ENCODE results near the gene ZNF20. TPM values are rescaled to one million over a fixed set of nuclear protein-coding genes. Genes with fewer than 3 reads are reported as not detected.
A peak's percentile ranks its signal among the peaks of the same experiment; 100 is the strongest.

The ZNF20 gene
- total RNA-seq, 1 experiment from 2014 or later: 8.6 TPM

GRCh38 chr19:12093777-12094176 lies 46.4 kb downstream of the ZNF20 start:
- no peaks in the 10 kb centered on the region for H3K9me2 ChIP-seq (ENCODE audit: insufficient read depth)
- no peak overlapping the region for H3K4me2 ChIP-seq
- BruUV-seq (replicated peaks): no TSS peak
- ChIA-PET CTCF (no interaction called here), POLR2A (ENCODE audit: unreplicated experiment) (no interaction called here)
- H3K27me3 ChIP-seq (ENCODE audit: insufficient read depth, low read depth): peaks cover 14% of the 10 kb centered on the region; the same call in 1 of the 2 replicates
- no peaks in the 10 kb centered on the region for H4K20me1 ChIP-seq (ENCODE audit: insufficient read depth)
- no peak overlapping the region for H2AFZ ChIP-seq
- no peaks in the 10 kb centered on the region for H3K79me2 ChIP-seq (ENCODE audit: low read depth)
- H3K4me3 ChIP-seq: no peak overlapping the region
- H3F3A ChIP-seq (ENCODE audit: insufficient read depth, low read depth): no peaks in the 10 kb centered on the region
- no peak for DNase-seq
- intact Hi-C loops (cut with micrococcal nuclease; ENCODE audit: unreplicated experiment): no loop called here
- no peak for TF ChIP-seq EZH2 (IDR thresholded peaks at IDR 0.05; ENCODE audit: low read depth)
- no peak for TF ChIP-seq CTCF (conservative IDR thresholded peaks at IDR 0.05)
- no peaks in the 10 kb centered on the region for H3K4me1 ChIP-seq (replicated peaks; ENCODE audit: insufficient read depth)
- H3K9me3 ChIP-seq (ENCODE audit: insufficient read depth, low read depth): peaks cover 6% of the 10 kb centered on the region; the same call in 1 of the 2 replicates
- H3K36me3 ChIP-seq (ENCODE audit: low read depth): no peaks in the 10 kb centered on the region
- no peak overlapping the region for H3K27ac ChIP-seq

GRCh38 chr19:12092956-12093355 lies 47.2 kb downstream of the ZNF20 start:
- H2AFZ ChIP-seq: no peak overlapping the region
- H3K9me2 ChIP-seq (ENCODE audit: insufficient read depth): no peaks in the 10 kb centered on the region
- intact Hi-C loops (cut with micrococcal nuclease; ENCODE audit: unreplicated experiment): no loop called here
- BruUV-seq (replicated peaks): no TSS peak
- H3K27me3 ChIP-seq (ENCODE audit: insufficient read depth, low read depth): peaks cover 5% of the 10 kb centered on the region; the same call in 1 of the 2 replicates
- no peaks in the 10 kb centered on the region for H4K20me1 ChIP-seq (ENCODE audit: insufficient read depth)
- H3K79me2 ChIP-seq (ENCODE audit: low read depth): no peaks in the 10 kb centered on the region
- TF ChIP-seq EZH2 (IDR thresholded peaks at IDR 0.05; ENCODE audit: low read depth) (no peak), CTCF (conservative IDR thresholded peaks at IDR 0.05) (no peak)
- H3K36me3 ChIP-seq (ENCODE audit: low read depth): no peaks in the 10 kb centered on the region
- peaks cover 2% of the 10 kb centered on the region; the same call in 1 of the 2 replicates for H3K9me3 ChIP-seq (ENCODE audit: insufficient read depth, low read depth)
- no peak for DNase-seq
- H3K4me1 ChIP-seq (replicated peaks; ENCODE audit: insufficient read depth): no peaks in the 10 kb centered on the region
- POLR2A ChIA-PET (ENCODE audit: unreplicated experiment): no interaction called here
- CTCF ChIA-PET: no interaction called here
- H3K4me3 ChIP-seq: no peak overlapping the region
- H3F3A ChIP-seq (ENCODE audit: insufficient read depth, low read depth): no peaks in the 10 kb centered on the region
- H3K27ac ChIP-seq: no peak overlapping the region
- no peak overlapping the region for H3K4me2 ChIP-seq

GRCh38 chr19:12092065-12092867 lies 47.9 kb downstream of the ZNF20 start:
- POLR2A ChIA-PET (ENCODE audit: unreplicated experiment): no interaction called here

More at GRCh38 chr19:12092065-12092867, 47.9 kb downstream of the ZNF20 start:
- no peaks in the 10 kb centered on the region for H4K20me1 ChIP-seq (ENCODE audit: insufficient read depth)
- H3K4me2 ChIP-seq: no peak overlapping the region
- no peak overlapping the region for H3K4me3 ChIP-seq
- H3K27me3 ChIP-seq (ENCODE audit: insufficient read depth, low read depth): no peaks in the 10 kb centered on the region
- no TSS peak for BruUV-seq (replicated peaks)
- TF ChIP-seq EZH2 (IDR thresholded peaks at IDR 0.05; ENCODE audit: low read depth) (no peak), CTCF (conservative IDR thresholded peaks at IDR 0.05) (no peak)
- no peaks in the 10 kb centered on the region for H3K4me1 ChIP-seq (replicated peaks; ENCODE audit: insufficient read depth)
- CTCF ChIA-PET: no interaction called here
- no peaks in the 10 kb centered on the region for H3K36me3 ChIP-seq (ENCODE audit: low read depth)
- no peaks in the 10 kb centered on the region for H3K9me2 ChIP-seq (ENCODE audit: insufficient read depth)
- intact Hi-C loops (cut with micrococcal nuclease; ENCODE audit: unreplicated experiment): no loop called here
- no peaks in the 10 kb centered on the region for H3K9me3 ChIP-seq (ENCODE audit: insufficient read depth, low read depth)
- no peaks in the 10 kb centered on the region for H3F3A ChIP-seq (ENCODE audit: insufficient read depth, low read depth)
- H3K79me2 ChIP-seq (ENCODE audit: low read depth): no peaks in the 10 kb centered on the region
- H3K27ac ChIP-seq: no peak overlapping the region
- no peak overlapping the region for H2AFZ ChIP-seq
- DNase-seq: peak in 1 of 2 experiments; percentile 16

Data from PC-9 (cell line).